Motor neuron (in vitro differentiated cells): Measurements from ENCODE around the gene MCAT. TPM values are rescaled to one million over a fixed set of nuclear protein-coding genes. Genes with fewer than 3 reads are reported as not detected.

Experiments used
- ATAC-seq, 8 experiments: fragments of 200-7000 bp; cut with Tn5 transposase; replicated peaks in 6 of 8; 2 replicates each; pipeline ENCODE4 v1.8.0; 2021; ENCODE audit warnings: mild to moderate bottlenecking in 8 of 8, moderate library complexity in 8 of 8
- H3K27ac ChIP-seq, 2 donors: fragments of 250-450 bp; sonication (Bioruptor Pico); 2 replicates each; pipeline ENCODE4 v1.9.0; 2021; ENCODE audit warnings: antibody characterized with exemption in 2 of 2, mild to moderate bottlenecking in 2 of 2, moderate library complexity in 1 of 2
- H3K4me1 ChIP-seq, 2 donors: fragments of 250-450 bp; sonication (Bioruptor Pico); replicated peaks in 1 of 2; 2 replicates each; pipeline ENCODE4 v1.6.1; 2021; ENCODE audit warnings: antibody characterized with exemption in 2 of 2, mild to moderate bottlenecking in 2 of 2, moderate library complexity in 1 of 2
- H3K4me3 ChIP-seq, 5 donors: fragments of 250-450 bp; sonication (Bioruptor Pico); 2 replicates each; pipeline ENCODE4 v1.9.0; 2021; ENCODE audit warnings: antibody characterized with exemption in 5 of 5, mild to moderate bottlenecking in 5 of 5, moderate library complexity in 4 of 5
- WGBS, 10 experiments: fragments of 450-650 bp; shearing (Covaris generic); methylation state at CpG; one replicate each; pipeline ENCODE4 v1.0.0; 2022; 5-methylcytosine and 5-hydroxymethylcytosine counted together
- in situ Hi-C, 9 experiments: fragments of 400-800 bp; cut with MboI; loops; one replicate each; pipeline ENCODE4 v1.15.0; 2021; ENCODE audit warnings: low sequenced_read_pairs in 9 of 9, low pct_unique_long_range_greater_than_20kb in 2 of 9; ENCODE audit not compliant: unreplicated experiment in 9 of 9
- total RNA-seq, 8 experiments: library from RNA; unstranded; fragments of 300-600 nt; gene quantifications; 2 replicates each; pipeline versions ENCODE4 v1.2.3 to v1.2.4, GENCODE V29; 2022

MCAT gene
- total RNA-seq, 8 experiments from 2014 or later, result 10.8 to 20.7 (median 16.0) TPM

DNA sequence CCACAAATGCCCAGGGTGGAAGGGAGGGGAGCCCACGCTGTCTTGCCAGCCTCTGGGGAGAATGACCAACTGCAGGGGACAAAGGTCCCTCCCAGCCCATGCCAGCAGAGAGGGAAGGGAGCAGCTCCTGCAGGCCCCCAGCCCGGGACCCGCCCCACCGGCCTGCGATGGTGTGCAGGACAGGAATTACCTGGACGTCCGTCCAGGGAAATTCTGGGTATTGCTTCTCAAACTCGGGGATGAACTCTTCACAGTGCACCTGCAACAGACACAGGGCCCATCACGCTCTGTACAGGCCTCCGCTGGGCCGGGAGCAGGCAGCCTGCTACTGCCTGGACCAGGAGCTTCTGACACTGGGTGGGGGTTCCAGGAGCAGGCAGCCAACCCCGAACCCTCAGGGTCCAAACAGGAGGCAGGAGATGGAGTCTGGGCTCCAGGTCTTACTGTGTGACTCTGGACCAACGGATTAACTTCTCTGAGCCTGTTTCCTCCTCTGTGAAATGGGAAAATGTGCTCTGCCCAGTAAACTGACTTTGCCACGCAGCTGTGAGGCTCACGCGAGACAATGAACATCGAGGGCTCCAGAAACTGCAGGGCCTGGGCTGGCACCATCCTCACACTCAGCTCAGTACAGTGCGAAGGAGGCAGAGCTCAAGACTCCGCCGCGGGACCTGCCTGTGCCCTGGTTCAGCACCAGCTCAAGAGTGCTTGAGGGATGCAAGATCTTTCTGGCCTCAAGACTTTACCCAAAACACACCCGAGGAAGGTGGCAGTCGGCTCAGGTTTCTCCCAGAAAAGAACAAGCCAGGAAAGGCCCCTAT, 26.3 kb upstream of the MCAT start:
- ATAC-seq, result no peak
- H3K4me1 ChIP-seq, result no peaks in the 10 kb centered on the region
- no peak overlapping the region for H3K27ac ChIP-seq
- H3K4me3 ChIP-seq, result no peak overlapping the region
- in situ Hi-C loops, result no loop called here
- 70 to 97% (median 93%) methylated on average over 2 to 6 of the region's 23 CpGs; no CpG with 5 or more reads in 3 of the 10 experiments for WGBS, 10 experiments

DNA sequence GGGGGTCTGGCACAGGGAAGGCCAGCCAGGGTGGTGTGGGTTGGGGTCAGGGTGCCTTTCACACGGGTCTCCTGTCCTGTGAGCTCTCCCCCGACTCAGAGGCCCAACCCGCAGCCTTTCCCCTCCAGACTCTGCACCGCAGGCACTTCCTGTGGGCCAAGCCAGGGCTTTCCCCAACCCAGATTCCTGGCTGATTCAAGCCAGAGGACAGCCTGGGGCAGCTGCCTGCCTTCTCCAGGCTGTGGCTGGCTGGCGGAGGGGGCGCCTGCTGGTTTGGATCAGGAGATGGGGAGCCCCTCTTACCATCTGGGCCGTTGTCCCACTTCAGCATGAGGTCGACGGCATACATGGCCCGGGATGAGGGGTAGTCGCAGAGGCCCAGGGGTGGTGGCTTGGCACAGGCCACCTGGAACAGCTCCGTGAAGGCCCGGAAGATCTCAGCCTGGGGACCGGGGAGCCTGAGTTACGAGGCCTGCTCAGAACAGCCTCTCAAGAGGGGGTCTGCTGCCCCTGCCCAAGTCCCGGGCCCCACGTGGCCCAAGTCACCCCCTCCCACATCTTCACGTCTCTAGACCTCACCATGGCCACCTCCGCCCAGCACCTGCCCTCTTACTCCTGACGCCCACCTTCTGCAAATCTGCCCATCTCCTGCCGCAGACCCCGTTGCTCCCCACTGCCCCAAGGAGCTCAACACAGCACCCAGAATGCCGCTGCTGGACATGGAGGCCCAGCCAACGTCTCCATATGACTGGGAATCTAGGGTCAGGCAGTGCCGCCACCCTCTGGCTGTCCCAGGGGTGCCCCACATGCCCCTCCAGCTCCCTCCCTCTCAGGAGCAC, 25.5 kb upstream of the MCAT start:
- H3K4me1 ChIP-seq, result no peaks in the 10 kb centered on the region
- in situ Hi-C loops, result no loop called here
- H3K4me3 ChIP-seq, result no peak overlapping the region
- no peak overlapping the region for H3K27ac ChIP-seq
- ATAC-seq, result no peak
- 72 to 100% (median 80%) methylated on average over 1 to 4 of the region's 25 CpGs; no CpG with 5 or more reads in 5 of the 10 experiments for WGBS, 10 experiments

DNA sequence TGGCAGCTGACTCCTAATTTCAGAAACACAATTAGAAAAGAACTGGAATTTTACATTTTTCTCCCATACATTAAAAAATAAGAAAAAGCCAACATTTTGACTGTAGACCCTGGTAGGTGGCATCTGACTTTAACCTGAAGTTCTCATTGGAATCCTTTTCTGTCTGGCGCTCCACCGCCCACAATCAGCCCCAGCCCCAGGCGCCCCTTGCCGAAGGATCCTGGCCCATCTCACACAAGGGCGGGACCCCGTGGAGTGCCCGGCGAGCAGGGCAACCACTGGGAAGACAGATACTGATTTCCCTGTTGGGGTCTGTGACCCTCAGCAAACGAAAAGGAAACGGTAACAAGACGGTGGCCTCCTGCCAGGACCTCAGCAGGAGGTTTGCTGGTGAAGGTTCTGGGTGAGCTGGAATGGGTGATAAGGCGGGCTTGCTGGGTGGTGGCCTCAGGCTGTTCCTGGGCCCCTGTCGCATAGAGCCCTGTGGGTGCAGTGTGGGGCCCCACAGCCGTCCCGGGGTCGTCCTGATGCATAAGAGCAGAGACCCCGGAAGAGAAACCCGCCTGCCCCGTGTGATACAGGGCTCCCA, 23.9 kb upstream of the MCAT start:
- in situ Hi-C loops, result no loop called here
- H3K4me1 ChIP-seq, result peaks cover 0 to 2% of the 10 kb centered on the region in 2 donors
- ATAC-seq, result no peak
- 74 to 100% (median 86%) methylated on average over 1 to 11 of the region's 19 CpGs; no CpG with 5 or more reads in 4 of the 10 experiments for WGBS, 10 experiments
- no peak overlapping the region for H3K4me3 ChIP-seq
- H3K27ac ChIP-seq, result no peak overlapping the region

DNA sequence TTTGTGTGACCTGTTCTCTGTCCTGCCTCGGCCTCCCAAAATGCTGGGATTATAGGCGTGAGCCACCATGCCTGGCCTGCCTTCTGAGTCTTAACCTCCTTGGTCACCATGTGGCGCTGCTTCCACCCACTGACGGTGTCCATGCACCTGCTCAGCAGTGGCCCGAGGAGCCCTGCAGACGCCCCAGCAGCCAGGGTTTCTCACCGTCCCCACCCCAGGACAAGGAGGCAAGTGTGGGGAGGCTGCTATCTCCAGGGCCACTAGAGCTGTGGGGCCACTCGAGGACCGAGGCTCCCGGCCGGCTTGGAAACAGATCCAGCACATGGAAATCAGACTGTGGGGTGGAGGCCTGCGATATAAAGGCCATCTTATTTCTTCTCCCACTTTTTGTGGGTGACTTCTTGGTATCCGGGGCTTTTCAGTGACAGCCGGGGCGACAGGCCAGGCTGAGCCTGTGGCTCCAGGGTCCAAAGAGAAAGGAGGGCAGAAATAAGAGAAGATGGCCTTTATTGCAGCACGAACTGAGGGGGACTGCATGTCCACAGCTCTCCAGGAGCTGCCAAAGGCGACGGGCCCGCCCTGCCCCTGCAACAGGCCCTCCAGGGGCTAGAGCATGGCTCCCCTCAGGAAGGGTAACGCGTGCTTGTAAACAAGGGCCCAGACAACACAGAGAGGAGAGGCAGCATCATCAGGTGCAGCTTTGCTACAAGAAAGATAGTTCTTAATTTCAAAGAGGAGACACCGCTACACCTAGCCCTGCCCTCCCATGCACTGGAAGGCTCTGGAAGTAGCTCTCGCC, 23.1 kb upstream of the MCAT start:
- peaks cover 0 to 2% of the 10 kb centered on the region in 2 donors for H3K4me1 ChIP-seq
- no peak overlapping the region for H3K4me3 ChIP-seq
- in situ Hi-C loops, result no loop called here
- ATAC-seq, result no peak
- H3K27ac ChIP-seq, result no peak overlapping the region
- WGBS, 10 experiments, result 60 to 100% (median 85%) methylated on average over 1 to 12 of the region's 23 CpGs; no CpG with 5 or more reads in 2 of the 10 experiments

DNA sequence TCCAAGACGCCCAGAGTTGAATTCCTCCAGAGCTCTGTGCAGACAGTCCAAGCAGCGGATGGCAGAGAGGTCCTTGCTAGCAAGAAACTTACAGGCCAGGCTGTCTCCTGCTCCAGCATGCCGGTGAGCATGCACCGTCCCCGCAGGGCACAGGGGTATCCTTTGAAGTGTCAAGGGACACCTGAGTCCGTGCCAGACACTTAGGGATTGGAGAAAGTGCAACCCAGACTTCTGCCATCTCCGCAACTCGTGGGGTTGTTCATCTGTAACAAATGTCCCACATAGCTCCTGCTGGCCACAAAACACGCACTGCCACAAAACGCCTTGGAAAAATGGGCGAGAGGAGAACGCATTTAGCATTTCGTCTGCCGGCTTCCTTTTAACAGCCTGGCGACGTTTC, 21.4 kb upstream of the MCAT start:
- no peak for ATAC-seq
- in situ Hi-C loops, result no loop called here
- peaks cover 1 to 3% of the 10 kb centered on the region in 2 donors for H3K4me1 ChIP-seq
- 0 to 100% (median 53%) methylated on average over 1 to 12 of the region's 16 CpGs; no CpG with 5 or more reads in 3 of the 10 experiments for WGBS, 10 experiments
- H3K4me3 ChIP-seq, result no peak overlapping the region
- H3K27ac ChIP-seq, result no peak overlapping the region

DNA sequence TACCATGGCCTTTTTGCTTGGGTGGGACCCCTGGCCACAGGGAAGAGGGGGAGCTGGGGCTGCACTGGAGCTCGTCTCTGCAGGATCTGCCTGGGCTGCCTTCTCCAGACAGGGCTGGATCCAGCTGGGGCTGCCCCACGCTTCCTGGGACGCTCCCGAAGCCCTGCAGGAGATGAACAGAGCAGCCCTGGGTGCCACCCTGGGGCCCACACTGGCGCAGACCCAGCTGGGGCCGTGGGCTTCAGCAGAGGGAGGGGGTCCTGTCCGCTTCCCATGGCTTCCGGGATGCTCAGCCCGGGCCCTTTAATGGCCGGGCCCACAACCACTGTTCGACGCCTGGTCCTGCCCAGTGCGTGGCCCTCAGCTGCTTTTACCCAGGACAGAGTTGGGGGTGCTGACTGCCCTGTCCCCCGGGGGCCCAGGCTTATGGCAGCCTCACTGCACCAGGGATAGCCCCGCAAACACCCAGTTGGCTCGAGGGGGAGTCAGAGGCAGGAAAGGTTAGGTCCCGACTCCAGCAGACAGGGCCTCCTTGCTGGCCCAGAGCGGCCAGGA, 20.1 kb upstream of the MCAT start:
- in situ Hi-C loops, result no loop called here
- H3K4me1 ChIP-seq, result peaks cover 3 to 5% of the 10 kb centered on the region in 2 donors
- no peak overlapping the region for H3K4me3 ChIP-seq
- peak in 3 of 8 experiments; percentile 6 to 14 (median 7) for ATAC-seq
- WGBS, 10 experiments, result 60 to 80% methylated on average over 1 of the region's 18 CpGs; no CpG with 5 or more reads in 8 of the 10 experiments
- no peak overlapping the region for H3K27ac ChIP-seq

DNA sequence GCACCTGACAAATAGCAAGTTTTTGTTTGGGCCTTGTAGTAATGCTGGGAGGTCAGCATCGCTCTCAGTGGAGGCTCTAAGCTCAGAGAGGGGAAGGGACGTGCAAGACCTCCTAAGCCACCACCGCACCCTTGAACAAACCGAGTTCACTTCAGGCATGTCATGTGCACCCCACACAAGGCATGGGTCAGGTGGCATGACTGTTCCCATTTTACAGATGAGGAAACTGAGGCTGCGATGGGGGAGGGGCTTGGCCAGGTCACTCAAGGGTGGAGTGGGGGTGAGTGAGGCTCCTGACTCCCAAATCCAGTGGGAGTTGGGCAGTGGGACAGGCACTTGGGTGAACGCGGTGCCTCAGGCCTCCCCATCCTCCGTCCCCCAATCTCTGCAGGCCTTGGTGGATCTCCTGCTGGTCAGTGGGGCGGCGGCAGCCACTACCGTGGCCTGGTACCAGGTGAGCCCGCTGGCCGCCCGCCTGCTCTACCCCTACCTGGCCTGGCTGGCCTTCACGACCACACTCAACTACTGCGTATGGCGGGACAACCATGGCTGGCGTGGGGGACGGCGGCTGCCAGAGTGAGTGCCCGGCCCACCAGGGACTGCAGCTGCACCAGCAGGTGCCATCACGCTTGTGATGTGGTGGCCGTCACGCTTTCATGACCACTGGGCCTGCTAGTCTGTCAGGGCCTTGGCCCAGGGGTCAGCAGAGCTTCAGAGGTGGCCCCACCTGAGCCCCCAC, 19.4 kb upstream of the MCAT start:
- in situ Hi-C loops, result no loop called here
- ATAC-seq, result no peak
- WGBS, 10 experiments, result 60 to 96% (median 89%) methylated on average over 1 to 7 of the region's 24 CpGs; no CpG with 5 or more reads in 6 of the 10 experiments
- peaks cover 3 to 5% of the 10 kb centered on the region in 2 donors for H3K4me1 ChIP-seq
- no peak overlapping the region for H3K4me3 ChIP-seq
- no peak overlapping the region for H3K27ac ChIP-seq

DNA sequence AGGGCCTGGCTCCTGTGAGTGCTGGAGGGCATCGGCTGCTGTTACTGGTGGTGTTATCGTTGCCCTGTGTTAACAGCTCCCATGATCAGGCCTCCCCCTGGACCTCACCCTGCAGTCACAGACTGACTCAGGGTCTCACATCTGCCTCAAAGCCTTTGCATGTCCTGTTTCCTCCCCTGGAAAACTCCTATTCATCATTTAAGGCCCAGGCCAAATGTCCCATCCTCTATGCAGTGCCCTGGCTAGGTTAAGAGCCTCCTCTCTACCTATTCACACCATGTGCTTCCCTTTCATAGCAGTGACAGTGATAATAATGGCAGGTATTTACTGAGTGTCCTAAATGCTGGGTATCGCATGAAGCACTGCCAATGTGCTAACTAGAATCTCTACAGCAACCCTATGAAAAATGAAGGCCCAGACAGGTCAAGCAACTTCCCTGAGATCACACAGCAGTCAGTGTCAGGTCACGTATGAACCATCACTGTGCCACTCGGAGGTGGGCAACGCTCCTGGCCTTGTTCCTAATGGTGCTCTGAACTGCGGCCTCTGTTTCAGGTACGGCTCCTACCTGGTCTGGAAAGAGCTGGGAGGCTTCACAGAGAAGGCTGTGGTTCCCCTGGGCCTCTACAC, 17.4 kb upstream of the MCAT start:
- H3K27ac ChIP-seq, result no peak overlapping the region
- H3K4me3 ChIP-seq, result no peak overlapping the region
- no peak for ATAC-seq
- 80 to 100% (median 100%) methylated on average over 1 to 4 of the region's 8 CpGs; no CpG with 5 or more reads in 2 of the 10 experiments for WGBS, 10 experiments
- peaks cover 3 to 5% of the 10 kb centered on the region in 2 donors for H3K4me1 ChIP-seq
- in situ Hi-C loops, result no loop called here

DNA sequence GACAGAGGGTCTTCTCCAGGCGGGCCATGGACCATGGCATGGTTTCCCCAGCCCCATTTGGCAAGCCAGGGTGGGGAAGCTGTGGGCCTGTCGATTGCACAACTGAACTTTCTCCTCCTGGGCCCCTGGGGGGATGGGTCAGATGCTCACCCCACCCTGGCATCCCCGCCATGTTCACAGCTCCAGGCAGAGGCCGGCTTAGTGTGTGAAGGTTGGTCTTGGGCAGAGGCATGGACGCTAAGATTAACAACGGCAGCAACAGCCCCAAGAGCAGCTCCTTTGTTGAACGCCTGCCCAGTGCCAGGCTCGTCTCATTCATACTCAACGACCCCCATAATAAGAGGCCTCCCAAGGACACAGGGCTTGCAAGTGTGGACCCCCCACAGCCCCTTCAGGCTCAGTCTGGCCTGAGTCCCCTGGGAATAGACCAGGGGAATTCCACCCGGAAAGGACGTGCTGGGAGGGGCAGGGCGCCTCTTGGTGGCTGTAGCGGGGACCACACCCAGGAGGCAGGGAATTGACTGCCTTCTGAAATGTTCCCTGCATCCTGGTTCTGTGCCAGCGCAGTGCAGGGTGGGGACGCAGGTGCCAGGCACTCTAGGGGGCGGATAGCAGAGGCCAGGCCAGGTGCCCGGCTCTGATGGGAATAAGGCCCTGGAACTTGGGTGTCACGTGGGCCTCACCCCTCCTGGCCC, 16.4 kb upstream of the MCAT start:
- Histone ChIP-seq H3K27ac (no peak overlapping the region), H3K4me1 (peaks cover 3 to 5% of the 10 kb centered on the region in 2 donors), H3K4me3 (no peak overlapping the region)
- 50 to 100% (median 63%) methylated on average over 1 to 10 of the region's 18 CpGs; no CpG with 5 or more reads in 4 of the 10 experiments for WGBS, 10 experiments
- in situ Hi-C loops, result no loop called here
- ATAC-seq, result peak; percentile 14 to 24 (median 18)

DNA sequence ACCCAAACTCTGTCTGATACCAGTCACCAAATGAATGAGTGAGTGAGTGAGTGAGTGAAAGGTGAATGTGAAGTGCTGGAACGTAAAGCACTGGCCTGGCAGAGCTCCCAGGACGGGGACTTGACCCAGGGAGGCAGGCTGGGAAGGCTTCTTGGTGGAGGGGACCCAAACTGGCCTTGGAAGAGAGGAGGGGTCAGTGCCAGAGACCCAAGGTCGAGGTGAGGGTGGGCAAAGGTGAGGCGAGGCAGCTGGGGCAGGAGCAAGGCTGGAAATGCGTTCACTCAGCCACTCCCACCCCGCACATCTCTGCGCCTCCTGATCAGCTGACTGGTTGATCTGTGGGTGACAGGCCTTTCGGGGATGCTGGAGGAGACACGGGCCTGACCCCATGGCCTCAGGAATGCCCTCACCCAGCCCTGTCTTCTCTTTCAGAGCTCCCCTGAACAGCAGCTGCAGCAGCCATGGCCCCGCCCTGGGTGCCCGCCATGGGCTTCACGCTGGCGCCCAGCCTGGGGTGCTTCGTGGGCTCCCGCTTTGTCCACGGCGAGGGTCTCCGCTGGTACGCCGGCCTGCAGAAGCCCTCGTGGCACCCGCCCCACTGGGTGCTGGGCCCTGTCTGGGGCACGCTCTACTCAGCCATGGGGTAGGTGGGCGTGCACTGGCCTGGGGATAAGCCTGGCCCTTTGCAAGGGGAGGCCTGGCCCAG, 15.7 kb upstream of the MCAT start:
- no peak overlapping the region for H3K4me3 ChIP-seq
- in situ Hi-C loops, result no loop called here
- no peak overlapping the region for H3K27ac ChIP-seq
- peaks cover 3 to 5% of the 10 kb centered on the region in 2 donors for H3K4me1 ChIP-seq
- WGBS, 10 experiments, result 70 to 100% (median 88%) methylated on average over 2 to 6 of the region's 24 CpGs; no CpG with 5 or more reads in 3 of the 10 experiments
- peak in 2 of 8 experiments; percentile 7 to 18 for ATAC-seq
